ENCODE results near the gene UQCC5.

The UQCC5 gene

GRCh38 chr3:52504977-52505376 lies 31.4 kb upstream of the UQCC5 start:
- DNase-seq = no peak

GRCh38 chr3:52506266-52506966 lies 30.0 kb upstream of the UQCC5 start:
- no peak for DNase-seq

GRCh38 chr3:52507359-52507758 lies 29.0 kb upstream of the UQCC5 start:
- no peak for DNase-seq

- no peak for DNase-seq
Measured at GRCh38 chr3:52509753-52510328, 26.6 kb upstream of the UQCC5 start.

- DNase-seq = no peak
Measured at GRCh38 chr3:52511509-52511908, 24.9 kb upstream of the UQCC5 start.

GRCh38 chr3:52512105-52512504 lies 24.3 kb upstream of the UQCC5 start:
- DNase-seq = no peak

- no peak for DNase-seq
Measured at GRCh38 chr3:52512727-52513126, 23.7 kb upstream of the UQCC5 start.

- no peak for DNase-seq
Measured at GRCh38 chr3:52513281-52513680, 23.1 kb upstream of the UQCC5 start.

GRCh38 chr3:52514576-52514975 lies 21.8 kb upstream of the UQCC5 start:
- no peak for DNase-seq

GRCh38 chr3:52515192-52515591 lies 21.2 kb upstream of the UQCC5 start:
- DNase-seq = no peak

GRCh38 chr3:52516509-52517195 lies 19.8 kb upstream of the UQCC5 start:
- no peak for DNase-seq

GRCh38 chr3:52517796-52518722 lies 18.3 kb upstream of the UQCC5 start:
- DNase-seq = no peak

GRCh38 chr3:52518723-52519444 lies 17.5 kb upstream of the UQCC5 start:
- DNase-seq = no peak

GRCh38 chr3:52519445-52520140 lies 16.8 kb upstream of the UQCC5 start:
- no peak for DNase-seq

GRCh38 chr3:52520141-52520667 lies 16.2 kb upstream of the UQCC5 start:
- no peak for DNase-seq

- no peak for DNase-seq
Measured at GRCh38 chr3:52520716-52521487, 15.5 kb upstream of the UQCC5 start.

- no peak for DNase-seq
Measured at GRCh38 chr3:52521488-52521824, 14.9 kb upstream of the UQCC5 start.

- no peak for DNase-seq
Measured at GRCh38 chr3:52521881-52522650, 14.3 kb upstream of the UQCC5 start.

GRCh38 chr3:52522651-52523251 lies 13.7 kb upstream of the UQCC5 start:
- DNase-seq = no peak
